IPS-18c (cell line): ENCODE measurements around the gene KCNJ1.

Source experiments
- H3K4me3 ChIP-seq: 2 replicates; pipeline ENCODE4 v1.7.0; 2013; ENCODE audit warnings: low read depth, mild to moderate bottlenecking, low read length, moderate library complexity; ENCODE audit not compliant: insufficient read depth
- H3K9me3 ChIP-seq: one replicate; pipeline ENCODE4 v1.6.1; 2013; ENCODE audit warnings: mild to moderate bottlenecking, low read length, moderate library complexity; ENCODE audit not compliant: control insufficient read depth, insufficient read depth

KCNJ1 gene

DNA sequence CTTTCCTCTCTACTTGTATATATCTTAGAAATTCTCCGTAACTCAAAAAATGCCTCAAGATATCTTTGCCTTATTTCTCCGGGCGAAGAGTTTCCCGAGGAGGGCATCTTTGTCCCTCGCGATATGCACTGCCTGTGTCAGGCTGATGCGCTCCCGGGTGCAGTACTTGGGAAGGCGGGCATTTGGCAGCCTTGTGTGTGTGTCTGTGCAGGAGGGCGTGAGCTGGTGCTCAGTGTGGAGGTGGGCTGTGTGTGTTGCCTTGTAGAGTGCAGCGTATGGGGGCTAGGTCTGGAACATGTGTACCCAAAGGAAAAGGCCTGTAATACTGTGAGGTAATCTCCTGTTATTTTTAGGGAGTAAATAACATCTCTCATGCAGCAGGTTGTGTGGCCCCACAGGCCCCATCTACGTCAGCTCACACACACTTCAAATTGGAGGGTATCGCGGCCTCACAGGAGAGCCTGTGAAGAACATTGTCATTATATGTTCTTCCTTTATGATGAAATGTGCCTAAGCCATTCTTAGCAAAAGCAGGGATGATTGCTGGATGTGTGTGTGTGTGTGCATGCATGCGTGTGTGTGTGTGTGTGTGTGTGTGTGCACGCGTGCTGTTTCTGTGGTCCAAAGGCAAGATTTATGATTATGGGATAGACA lies 77.5 kb downstream of the KCNJ1 start:
- H3K9me3 ChIP-seq = no peaks in the 10 kb centered on the region
- H3K4me3 ChIP-seq = no peak overlapping the region
